ENCODE results near the gene PCID2.

PCID2 gene

DNA sequence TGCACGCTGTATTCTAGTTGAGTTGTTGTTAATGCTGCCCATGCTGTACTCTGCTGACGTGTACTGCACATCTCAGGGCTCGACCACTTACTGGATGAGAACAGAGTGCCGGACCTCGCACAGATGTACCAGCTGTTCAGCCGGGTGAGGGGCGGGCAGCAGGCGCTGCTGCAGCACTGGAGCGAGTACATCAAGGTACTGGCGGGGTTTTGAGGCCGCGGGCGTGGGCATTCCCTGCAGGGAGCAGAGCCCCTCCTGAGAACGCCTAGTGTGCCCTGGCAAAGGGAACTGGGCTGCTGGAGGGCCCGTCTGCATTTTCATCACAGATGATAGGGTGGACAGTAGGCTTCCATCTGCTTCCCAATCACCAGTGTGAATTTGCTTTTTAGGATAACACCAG is 30.9 kb upstream of the PCID2 start:
- TF ChIP-seq, protein P1, sequence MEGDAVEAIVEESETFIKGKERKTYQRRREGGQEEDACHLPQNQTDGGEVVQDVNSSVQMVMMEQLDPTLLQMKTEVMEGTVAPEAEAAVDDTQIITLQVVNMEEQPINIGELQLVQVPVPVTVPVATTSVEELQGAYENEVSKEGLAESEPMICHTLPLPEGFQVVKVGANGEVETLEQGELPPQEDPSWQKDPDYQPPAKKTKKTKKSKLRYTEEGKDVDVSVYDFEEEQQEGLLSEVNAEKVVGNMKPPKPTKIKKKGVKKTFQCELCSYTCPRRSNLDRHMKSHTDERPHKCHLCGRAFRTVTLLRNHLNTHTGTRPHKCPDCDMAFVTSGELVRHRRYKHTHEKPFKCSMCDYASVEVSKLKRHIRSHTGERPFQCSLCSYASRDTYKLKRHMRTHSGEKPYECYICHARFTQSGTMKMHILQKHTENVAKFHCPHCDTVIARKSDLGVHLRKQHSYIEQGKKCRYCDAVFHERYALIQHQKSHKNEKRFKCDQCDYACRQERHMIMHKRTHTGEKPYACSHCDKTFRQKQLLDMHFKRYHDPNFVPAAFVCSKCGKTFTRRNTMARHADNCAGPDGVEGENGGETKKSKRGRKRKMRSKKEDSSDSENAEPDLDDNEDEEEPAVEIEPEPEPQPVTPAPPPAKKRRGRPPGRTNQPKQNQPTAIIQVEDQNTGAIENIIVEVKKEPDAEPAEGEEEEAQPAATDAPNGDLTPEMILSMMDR (IDR thresholded peaks at IDR 0.05; ENCODE audit: low read depth, low read length), result no peak

DNA sequence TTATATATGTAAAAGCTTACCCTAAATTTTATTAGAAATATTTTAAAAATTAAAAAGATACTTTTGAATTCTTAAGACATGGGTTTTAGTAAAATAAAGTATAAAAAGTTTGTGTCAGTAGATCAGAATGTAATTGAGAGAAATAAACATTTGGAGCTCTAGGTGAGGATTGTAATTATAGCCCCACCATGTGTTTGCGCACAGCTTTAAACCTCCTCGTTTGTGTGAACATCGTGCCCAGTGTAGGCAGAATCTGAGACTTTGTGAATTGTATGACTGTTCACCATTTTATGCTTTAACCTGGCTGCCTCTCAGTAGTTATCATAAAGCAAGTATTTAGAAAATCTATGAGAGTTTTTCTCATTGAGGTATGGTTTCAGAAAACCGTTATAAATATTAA is 30.1 kb upstream of the PCID2 start:
- TF ChIP-seq, protein P1 (IDR thresholded peaks at IDR 0.05; ENCODE audit: low read depth, low read length), result no peak

More for the DNA sequence above, 30.9 kb upstream of the PCID2 start:
- H3K4me3 ChIP-seq (ENCODE audit: low read depth, low read length), result no peak overlapping the region

DNA sequence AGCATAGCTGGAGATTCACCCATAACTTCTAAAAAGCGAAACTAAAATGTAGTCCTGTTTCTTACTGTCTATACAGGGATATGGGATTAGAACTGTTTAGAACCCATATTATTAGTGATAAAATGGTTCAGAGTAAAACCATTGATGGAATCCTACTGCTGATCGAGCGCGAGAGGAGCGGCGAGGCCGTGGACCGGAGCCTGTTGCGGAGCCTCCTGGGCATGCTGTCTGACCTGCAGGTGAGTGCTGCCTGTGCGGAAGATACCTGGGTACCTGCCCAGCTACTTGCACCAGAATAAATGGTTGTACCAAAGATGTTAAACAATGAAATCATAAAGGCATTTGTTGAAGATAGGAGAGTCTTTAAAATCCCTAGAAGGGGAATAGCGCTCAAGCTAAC is 24.6 kb upstream of the PCID2 start:
- no peak overlapping the region for H3K4me3 ChIP-seq (ENCODE audit: low read depth, low read length)
- TF ChIP-seq, protein P1 (IDR thresholded peaks at IDR 0.05; ENCODE audit: low read depth, low read length), result no peak

More for the DNA sequence above, 30.1 kb upstream of the PCID2 start:
- H3K4me3 ChIP-seq (ENCODE audit: low read depth, low read length), result no peak overlapping the region

DNA sequence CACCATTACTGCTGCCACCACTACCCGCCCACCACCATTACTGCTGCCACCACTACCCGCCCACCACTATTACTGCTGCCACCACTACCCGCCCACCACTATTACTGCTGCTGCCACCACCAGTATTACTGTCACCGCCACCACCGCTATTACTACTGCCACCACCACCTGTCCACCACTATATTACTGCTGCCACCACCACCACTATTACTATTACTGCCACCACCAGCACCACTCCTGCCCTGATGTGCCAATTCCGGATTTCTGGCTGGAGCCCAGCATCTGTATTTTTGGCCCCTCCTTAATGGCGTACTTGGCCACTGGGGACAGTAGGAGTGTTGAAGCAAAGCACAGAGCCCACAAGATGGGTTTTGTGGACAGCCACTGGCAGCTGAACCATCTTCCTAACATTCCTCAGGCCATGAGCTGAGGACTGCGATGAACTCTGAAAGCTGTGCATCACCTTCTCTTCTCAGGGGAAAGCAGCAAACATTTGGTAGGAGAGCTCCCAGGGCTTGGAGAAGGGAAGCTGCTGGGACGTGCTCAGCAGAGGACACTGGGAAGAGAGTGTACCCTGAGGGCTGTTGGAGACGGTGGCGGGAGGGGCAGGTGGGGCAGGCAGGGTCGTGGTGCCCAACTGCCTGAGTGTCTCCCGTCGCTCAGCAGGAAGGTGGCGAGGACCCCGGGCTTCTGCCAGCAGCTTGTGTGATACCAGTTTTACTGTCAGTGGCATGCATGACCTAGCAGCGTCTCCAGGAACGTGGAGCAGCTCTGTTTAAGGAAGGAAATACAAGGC is 23.9 kb upstream of the PCID2 start:
- H3K4me3 ChIP-seq (ENCODE audit: low read depth, low read length), result no peak overlapping the region
- TF ChIP-seq, protein P1 (IDR thresholded peaks at IDR 0.05; ENCODE audit: low read depth, low read length), result no peak

DNA sequence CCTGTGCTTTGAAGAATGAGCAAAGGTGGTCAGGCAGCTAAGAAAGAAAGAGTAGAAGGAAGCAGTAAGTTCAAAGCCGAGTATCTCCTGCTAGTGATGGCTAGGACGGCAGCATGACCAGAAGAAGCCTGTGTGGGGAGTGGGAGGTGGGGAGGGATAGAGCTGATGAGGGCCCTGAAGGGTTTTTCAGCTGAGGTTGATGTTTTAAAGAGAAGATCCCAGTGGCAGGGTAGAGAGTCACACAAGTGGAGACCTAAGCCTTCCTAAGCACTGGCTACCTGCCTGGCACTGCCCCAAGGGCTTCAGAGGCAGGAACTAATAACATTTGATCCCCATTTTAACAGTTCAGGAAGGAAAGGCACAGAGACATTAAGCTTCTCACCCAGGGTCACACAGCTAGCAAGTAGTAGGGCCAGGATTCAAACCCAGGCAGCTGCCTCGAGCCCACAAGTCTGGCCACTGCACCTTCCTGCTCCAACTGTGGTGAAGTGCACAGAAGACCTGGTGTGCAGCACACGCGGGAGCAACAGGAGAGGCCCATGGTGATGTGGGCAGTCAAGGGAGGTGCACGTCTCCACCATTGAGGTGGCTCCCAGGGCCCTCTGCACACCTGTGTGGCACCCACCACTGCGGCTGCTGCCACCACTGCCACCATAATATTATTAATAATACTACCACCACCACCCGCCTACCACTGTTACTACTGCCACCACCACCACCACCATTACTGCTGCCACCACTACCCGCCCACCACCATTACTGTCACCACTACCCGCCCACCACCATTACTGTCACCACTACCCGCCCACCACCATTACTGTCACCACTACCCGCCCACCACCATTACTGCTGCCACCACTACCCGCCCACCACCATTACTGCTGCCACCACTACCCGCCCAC is 23.1 kb upstream of the PCID2 start:
- no peak overlapping the region for H3K4me3 ChIP-seq (ENCODE audit: low read depth, low read length)
- TF ChIP-seq, protein P1 (IDR thresholded peaks at IDR 0.05; ENCODE audit: low read depth, low read length), result no peak

DNA sequence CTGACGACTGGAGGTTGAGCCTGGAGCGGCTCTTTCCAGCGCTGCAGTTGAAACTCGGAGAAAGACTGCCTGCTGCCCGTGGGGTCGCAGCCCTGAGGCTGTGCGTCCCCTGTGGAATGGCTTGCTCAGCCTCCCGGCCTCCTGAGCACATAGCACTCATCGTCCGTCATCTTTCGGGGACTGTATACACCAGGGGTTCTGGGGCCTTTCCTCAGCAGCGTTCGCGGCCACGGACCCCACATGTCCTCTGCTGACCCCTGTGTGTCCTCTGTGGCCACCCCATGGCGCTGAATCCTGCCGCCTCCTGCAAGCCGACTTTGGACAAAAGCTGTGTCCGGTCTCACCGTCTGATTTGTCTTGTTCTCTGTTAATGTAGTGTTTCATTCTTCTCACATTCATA is 21.3 kb upstream of the PCID2 start:
- no peak overlapping the region for H3K4me3 ChIP-seq (ENCODE audit: low read depth, low read length)
- TF ChIP-seq, protein P1 (IDR thresholded peaks at IDR 0.05; ENCODE audit: low read depth, low read length), result no peak

DNA sequence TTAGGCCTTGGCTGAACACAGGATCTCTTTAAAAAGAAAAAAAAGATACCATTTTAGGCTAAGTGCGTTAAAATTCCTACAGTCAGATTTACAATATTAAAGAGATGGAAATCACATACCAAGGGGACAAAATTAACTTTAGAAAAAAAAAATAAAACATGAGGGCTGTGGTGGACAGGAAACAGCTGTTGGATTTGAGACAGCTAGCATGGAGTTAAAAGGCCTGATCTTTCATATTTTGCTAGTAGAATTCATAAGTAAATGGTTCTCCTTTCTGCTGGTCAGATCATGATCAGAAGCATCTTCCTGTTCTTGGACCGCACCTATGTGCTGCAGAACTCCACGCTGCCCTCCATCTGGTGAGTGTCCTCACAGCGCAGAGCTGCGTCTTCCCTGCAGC is 20.7 kb upstream of the PCID2 start:
- H3K4me3 ChIP-seq (ENCODE audit: low read depth, low read length), result no peak overlapping the region
- TF ChIP-seq, protein P1 (IDR thresholded peaks at IDR 0.05; ENCODE audit: low read depth, low read length), result no peak
